Skin epidermis (tissue), 12 donors: Measurements from ENCODE around the gene APH1B.

ENCODE experiments used
- H3K27ac ChIP-seq, 21 experiments: fragments of 200-600 bp; sonication (generic) in 11 of 21; one replicate each; pipeline ENCODE4 v1.5.0; 2020; ENCODE audit warnings: mild to moderate bottlenecking in 3 of 21, inconsistent platforms in 2 of 21, moderate library complexity in 2 of 21
- H3K4me3 ChIP-seq, 7 experiments: fragments of 200-600 bp; sonication (generic) in 2 of 7; one replicate each; pipeline ENCODE4 v1.5.0; 2020; ENCODE audit warnings: inconsistent platforms in 2 of 7, mild to moderate bottlenecking in 2 of 7, moderate library complexity in 1 of 7

The APH1B gene

DNA sequence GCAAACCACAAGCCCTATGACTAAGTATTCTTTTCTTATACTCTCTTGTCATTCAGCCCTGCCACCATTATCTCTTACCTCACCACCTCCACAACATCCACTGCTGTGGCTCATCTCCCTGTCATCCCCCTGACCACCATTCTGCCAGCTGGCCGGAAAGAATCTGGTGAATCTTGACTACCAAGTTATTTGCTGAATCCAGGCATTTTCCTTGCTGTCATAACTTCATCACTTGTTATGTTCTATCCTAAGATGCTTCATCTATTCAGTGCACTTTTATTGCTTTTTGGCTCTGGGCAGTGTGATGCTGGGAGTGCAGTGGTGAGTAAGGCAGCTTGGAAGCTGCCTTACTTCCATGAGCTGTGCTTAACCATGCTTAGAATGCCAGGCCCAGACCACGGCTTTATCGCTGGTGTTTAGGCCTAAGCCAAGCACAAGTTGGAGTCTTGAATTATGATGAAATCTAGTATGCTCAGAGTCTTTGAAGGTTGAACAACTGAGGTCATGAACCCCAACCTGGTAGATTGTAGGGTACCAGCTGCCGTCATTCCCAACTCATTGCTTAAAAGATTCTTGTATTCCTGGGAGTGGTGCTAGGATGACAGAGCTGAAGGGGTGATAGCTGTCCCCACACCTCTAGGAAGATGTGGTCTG lies 27.0 kb upstream of the APH1B start:
- no peak overlapping the region for H3K4me3 ChIP-seq
- H3K27ac ChIP-seq: peak overlapping the region in 5 of 21 experiments; percentile 17 to 39 (median 30)

DNA sequence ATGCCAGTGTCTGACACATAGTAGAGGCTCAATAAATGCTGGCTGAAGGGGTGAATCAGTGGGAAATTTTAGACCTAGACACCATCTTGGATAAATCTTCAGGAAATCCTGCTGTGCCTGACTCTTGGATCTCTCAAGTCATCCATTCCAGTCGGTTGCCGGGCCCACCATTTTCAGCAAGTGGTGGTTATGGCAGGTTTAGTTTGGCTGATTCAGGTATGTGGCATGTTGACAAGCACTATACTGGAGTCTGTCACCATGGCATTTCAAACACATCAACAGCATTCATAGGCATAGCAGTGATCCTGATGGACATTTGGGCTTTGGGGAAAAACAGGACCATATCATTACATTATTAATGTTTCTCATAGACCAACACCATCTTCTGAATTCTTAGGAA lies 25.7 kb upstream of the APH1B start:
- H3K4me3 ChIP-seq: no peak overlapping the region

GRCh38 chr15:63252292-63252691 lies 25.1 kb upstream of the APH1B start:
- no peak overlapping the region for H3K27ac ChIP-seq
- H3K4me3 ChIP-seq: no peak overlapping the region

More for the DNA sequence above, 25.7 kb upstream of the APH1B start:
- H3K27ac ChIP-seq: no peak overlapping the region

- Histone ChIP-seq H3K4me3 (no peak overlapping the region), H3K27ac (no peak overlapping the region)
These were observed 22.4 kb upstream of the APH1B start for GRCh38 chr15:63254991-63255390.

- no peak overlapping the region for H3K4me3 ChIP-seq
- H3K27ac ChIP-seq: peak overlapping the region in 1 of 21 experiments; percentile 24
These were observed 21.9 kb upstream of the APH1B start for GRCh38 chr15:63255489-63255990.

- peak overlapping the region in 1 of 21 experiments; percentile 3 for H3K27ac ChIP-seq
- no peak overlapping the region for H3K4me3 ChIP-seq
These were observed 20.8 kb upstream of the APH1B start for GRCh38 chr15:63256433-63257274.

DNA sequence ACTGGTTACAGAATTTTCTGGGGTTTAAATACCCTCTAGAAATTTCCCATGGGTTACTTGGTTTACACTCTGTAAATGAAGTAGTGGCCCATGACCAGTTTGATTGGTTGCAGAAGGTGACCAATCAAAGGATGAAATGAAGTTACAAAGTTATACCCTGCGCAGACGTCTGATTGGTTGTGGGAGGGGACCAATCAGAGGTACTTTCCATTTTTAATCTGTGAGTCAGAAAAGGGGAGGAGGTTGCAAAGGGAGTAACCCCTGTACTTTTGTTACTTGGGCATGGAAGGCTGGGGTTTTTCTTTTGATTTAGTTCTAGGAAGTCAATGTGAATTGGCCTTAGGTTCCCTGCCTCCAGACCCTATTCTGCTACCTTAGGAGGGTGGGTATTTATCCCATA lies 18.7 kb upstream of the APH1B start:
- no peak overlapping the region for H3K27ac ChIP-seq

DNA sequence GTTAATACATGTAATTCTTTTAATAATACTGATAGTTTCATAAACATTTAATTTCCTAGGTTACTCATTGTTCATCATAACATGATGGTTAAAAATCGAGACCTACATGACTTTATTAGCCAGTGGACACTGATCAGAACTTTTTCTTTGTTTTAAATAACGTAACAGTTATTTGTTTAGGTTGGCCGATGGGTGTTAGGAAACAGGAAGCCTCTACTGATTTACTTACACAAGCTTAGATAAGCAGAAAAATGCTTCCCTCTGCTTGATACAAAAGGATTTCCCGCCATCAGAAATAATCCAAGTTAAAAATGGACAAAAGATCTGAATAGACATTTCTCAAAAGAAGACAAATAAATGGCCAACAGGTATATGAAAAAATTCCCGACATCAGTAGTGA lies 16.6 kb upstream of the APH1B start:
- H3K4me3 ChIP-seq: no peak overlapping the region
- H3K27ac ChIP-seq: no peak overlapping the region

More for the DNA sequence above, 18.7 kb upstream of the APH1B start:
- no peak overlapping the region for H3K4me3 ChIP-seq

DNA sequence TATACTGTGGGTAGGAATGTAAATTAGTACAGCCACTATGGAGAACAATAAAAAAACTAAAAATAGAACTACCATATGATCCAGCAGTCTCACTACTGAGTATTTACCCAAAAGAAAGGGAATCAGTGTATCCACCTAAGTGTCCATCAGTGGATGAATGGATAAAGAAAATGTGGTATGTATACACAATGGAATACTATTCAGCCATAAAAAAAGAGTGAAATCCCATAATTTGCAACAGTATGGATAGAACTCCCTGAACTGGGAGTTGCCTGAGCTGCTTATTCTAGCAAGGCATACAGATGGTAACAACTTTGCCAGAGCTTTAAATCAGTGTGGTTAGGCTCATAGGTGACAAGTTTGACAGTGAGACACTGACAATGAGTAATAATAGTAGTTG lies 16.1 kb upstream of the APH1B start:
- Histone ChIP-seq H3K4me3 (no peak overlapping the region), H3K27ac (no peak overlapping the region)

- no peak overlapping the region for H3K4me3 ChIP-seq
These were observed 13.9 kb upstream of the APH1B start for GRCh38 chr15:63263519-63263918.

GRCh38 chr15:63264688-63265293 lies 12.6 kb upstream of the APH1B start:
- Histone ChIP-seq H3K4me3 (no peak overlapping the region), H3K27ac (peak overlapping the region in 1 of 21 experiments; percentile 11)

More at GRCh38 chr15:63263519-63263918, 13.9 kb upstream of the APH1B start:
- H3K27ac ChIP-seq: no peak overlapping the region

DNA sequence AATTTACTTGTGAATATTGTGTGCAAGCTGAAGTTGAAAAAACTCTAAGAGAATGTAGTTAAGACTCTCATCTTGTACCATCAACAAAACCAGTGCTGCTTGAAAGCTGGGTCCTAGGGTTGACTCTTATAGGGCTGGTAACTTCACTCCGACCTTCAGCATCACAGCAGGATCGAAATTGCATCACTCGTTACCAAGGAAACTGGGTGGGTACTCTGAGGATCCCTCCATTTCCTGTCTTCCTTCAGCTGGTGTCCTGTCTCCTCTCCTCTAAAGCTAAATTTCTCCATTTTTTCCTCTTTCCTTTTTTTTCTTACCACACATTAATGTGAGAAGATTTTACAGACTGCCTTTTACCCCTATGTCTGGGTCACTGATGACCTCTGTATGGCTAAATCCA lies 3.0 kb upstream of the APH1B start:
- Histone ChIP-seq H3K4me3 (no peak overlapping the region), H3K27ac (no peak overlapping the region)

GRCh38 chr15:63276342-63277037 lies 915 bp upstream of the APH1B start:
- H3K4me3 ChIP-seq: peak overlapping the region; percentile 68 to 91 (median 82)
- H3K27ac ChIP-seq: peak overlapping the region in 20 of 21 experiments; percentile 62 to 93 (median 86)

GRCh38 chr15:63277893-63278456 lies 570 bp downstream of the APH1B start:
- Histone ChIP-seq H3K27ac (peak overlapping the region; percentile 57 to 93 (median 87)), H3K4me3 (peak overlapping the region; percentile 68 to 91 (median 82))

- Histone ChIP-seq H3K27ac (peak overlapping the region in 2 of 21 experiments; percentile 27 to 32), H3K4me3 (no peak overlapping the region)
These were observed 5.7 kb downstream of the APH1B start for GRCh38 chr15:63283126-63283525.

DNA sequence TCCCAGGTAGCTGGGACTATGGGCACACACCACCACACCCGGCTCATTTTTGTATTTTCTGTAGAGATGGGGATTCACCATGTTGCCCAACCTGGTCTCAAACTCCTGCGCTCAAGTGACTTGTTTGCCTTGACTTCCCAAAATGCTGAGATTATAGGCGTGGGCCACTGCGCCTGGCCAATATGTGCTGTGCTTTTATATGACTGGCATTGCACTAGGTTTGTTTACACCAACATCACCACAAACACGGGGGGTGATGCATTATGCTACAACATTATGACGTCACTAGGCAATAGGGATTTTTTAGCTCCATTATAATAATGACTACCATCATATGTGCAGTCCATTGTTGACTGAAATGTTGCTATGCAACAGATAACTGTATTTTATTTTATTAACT lies 6.9 kb downstream of the APH1B start:
- H3K4me3 ChIP-seq: no peak overlapping the region
- no peak overlapping the region for H3K27ac ChIP-seq

- Histone ChIP-seq H3K27ac (no peak overlapping the region), H3K4me3 (no peak overlapping the region)
These were observed 9.7 kb downstream of the APH1B start for GRCh38 chr15:63287109-63287508.

- H3K4me3 ChIP-seq: no peak overlapping the region
- H3K27ac ChIP-seq: peak overlapping the region in 1 of 21 experiments; percentile 32
These were observed 10.9 kb downstream of the APH1B start for GRCh38 chr15:63288342-63288741.

GRCh38 chr15:63288778-63289378 lies 11.5 kb downstream of the APH1B start:
- peak overlapping the region in 1 of 21 experiments; percentile 32 for H3K27ac ChIP-seq
- no peak overlapping the region for H3K4me3 ChIP-seq
